ENCODE data around the gene HDAC2. TPM values are rescaled to one million over a fixed set of nuclear protein-coding genes. Genes with fewer than 3 reads are reported as not detected.

The HDAC2 gene
- total and polyA plus RNA-seq, 2 of the 13 experiments (the other 11 are each of a cell fraction or from before 2014, with no cell fraction given), result 99.6 to 114 TPM

GRCh38 chr6:113970805-113971676 lies at the start of gene HDAC2 (continued):
- 0 out of 2 replicates have a peak, but pooled peaks have one; percentile 24 for TF ChIP-seq ZNF333 (CRISPR knock-in tag; IDR thresholded peaks at IDR 0.05; ENCODE audit: borderline replicate concordance)
- TF ChIP-seq, protein P1, sequence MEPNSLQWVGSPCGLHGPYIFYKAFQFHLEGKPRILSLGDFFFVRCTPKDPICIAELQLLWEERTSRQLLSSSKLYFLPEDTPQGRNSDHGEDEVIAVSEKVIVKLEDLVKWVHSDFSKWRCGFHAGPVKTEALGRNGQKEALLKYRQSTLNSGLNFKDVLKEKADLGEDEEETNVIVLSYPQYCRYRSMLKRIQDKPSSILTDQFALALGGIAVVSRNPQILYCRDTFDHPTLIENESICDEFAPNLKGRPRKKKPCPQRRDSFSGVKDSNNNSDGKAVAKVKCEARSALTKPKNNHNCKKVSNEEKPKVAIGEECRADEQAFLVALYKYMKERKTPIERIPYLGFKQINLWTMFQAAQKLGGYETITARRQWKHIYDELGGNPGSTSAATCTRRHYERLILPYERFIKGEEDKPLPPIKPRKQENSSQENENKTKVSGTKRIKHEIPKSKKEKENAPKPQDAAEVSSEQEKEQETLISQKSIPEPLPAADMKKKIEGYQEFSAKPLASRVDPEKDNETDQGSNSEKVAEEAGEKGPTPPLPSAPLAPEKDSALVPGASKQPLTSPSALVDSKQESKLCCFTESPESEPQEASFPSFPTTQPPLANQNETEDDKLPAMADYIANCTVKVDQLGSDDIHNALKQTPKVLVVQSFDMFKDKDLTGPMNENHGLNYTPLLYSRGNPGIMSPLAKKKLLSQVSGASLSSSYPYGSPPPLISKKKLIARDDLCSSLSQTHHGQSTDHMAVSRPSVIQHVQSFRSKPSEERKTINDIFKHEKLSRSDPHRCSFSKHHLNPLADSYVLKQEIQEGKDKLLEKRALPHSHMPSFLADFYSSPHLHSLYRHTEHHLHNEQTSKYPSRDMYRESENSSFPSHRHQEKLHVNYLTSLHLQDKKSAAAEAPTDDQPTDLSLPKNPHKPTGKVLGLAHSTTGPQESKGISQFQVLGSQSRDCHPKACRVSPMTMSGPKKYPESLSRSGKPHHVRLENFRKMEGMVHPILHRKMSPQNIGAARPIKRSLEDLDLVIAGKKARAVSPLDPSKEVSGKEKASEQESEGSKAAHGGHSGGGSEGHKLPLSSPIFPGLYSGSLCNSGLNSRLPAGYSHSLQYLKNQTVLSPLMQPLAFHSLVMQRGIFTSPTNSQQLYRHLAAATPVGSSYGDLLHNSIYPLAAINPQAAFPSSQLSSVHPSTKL (CRISPR knock-in tag; IDR thresholded peaks at IDR 0.05), result no peak; the same call in none of the 2 replicates
- peak; percentile 87 for TF ChIP-seq HDAC1 (CRISPR knock-in tag; IDR thresholded peaks at IDR 0.05)
- peak; percentile 87; the same call in 1 of the 2 replicates for TF ChIP-seq ZNF441 (CRISPR knock-in tag; IDR thresholded peaks at IDR 0.05; ENCODE audit: borderline replicate concordance)
- TF ChIP-seq TAF1 (CRISPR knock-in tag; IDR thresholded peaks at IDR 0.05), result peak; percentile 93
- TF ChIP-seq, protein P2, sequence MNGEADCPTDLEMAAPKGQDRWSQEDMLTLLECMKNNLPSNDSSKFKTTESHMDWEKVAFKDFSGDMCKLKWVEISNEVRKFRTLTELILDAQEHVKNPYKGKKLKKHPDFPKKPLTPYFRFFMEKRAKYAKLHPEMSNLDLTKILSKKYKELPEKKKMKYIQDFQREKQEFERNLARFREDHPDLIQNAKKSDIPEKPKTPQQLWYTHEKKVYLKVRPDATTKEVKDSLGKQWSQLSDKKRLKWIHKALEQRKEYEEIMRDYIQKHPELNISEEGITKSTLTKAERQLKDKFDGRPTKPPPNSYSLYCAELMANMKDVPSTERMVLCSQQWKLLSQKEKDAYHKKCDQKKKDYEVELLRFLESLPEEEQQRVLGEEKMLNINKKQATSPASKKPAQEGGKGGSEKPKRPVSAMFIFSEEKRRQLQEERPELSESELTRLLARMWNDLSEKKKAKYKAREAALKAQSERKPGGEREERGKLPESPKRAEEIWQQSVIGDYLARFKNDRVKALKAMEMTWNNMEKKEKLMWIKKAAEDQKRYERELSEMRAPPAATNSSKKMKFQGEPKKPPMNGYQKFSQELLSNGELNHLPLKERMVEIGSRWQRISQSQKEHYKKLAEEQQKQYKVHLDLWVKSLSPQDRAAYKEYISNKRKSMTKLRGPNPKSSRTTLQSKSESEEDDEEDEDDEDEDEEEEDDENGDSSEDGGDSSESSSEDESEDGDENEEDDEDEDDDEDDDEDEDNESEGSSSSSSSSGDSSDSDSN (CRISPR knock-in tag; IDR thresholded peaks at IDR 0.05), result peak; percentile 63; the same call in 1 of the 2 replicates
- TF ChIP-seq SIX1 (CRISPR knock-in tag; IDR thresholded peaks at IDR 0.05; ENCODE audit: borderline replicate concordance), result peak; percentile 64; the same call in 1 of the 2 replicates
- 0 out of 2 replicates have a peak, but pooled peaks have one; percentile 79 for TF ChIP-seq PRMT3 (CRISPR knock-in tag; IDR thresholded peaks at IDR 0.05; ENCODE audit: borderline replicate concordance, low read depth)
- TF ChIP-seq ZNF230 (CRISPR knock-in tag; IDR thresholded peaks at IDR 0.05), result peak; percentile 99
- peak; percentile 84; the same call in 1 of the 2 replicates for TF ChIP-seq PRDM4 (CRISPR knock-in tag; IDR thresholded peaks at IDR 0.05; ENCODE audit: borderline replicate concordance)
- peak; percentile 95 for TF ChIP-seq ZNF20 (CRISPR knock-in tag; IDR thresholded peaks at IDR 0.05)
- TF ChIP-seq ZUFSP (CRISPR knock-in tag; IDR thresholded peaks at IDR 0.05; ENCODE audit: borderline replicate concordance), result no peak
- TF ChIP-seq ATRX (CRISPR knock-in tag; IDR thresholded peaks at IDR 0.05; ENCODE audit: borderline replicate concordance), result 0 out of 2 replicates have a peak, but pooled peaks have one; percentile 56
- TF ChIP-seq ISX (CRISPR knock-in tag; conservative IDR thresholded peaks at IDR 0.05), result peak; percentile 96
